SK-N-SH (cell line): ENCODE data around the gene MYLK4. TPM values are rescaled to one million over a fixed set of nuclear protein-coding genes. Genes with fewer than 3 reads are reported as not detected.
A peak's percentile ranks its signal among the peaks of the same experiment; 100 is the strongest.

Experiments
- CTCF ChIA-PET: fragments of 300-600, 350-600 bp; formaldehyde crosslinking; extraction: SDS; loops from one replicate; lab custom pipeline; 2021; lab: Yijun Ruan, JAX
- POLR2A ChIA-PET: fragments of 350-600 bp; sonication (Branson Sonifier 250); formaldehyde crosslinking; extraction: SDS; loops from one replicate; lab custom pipeline; 2020; ENCODE audit warnings: antibody characterized with exemption, inconsistent platforms; lab: Yijun Ruan, JAX
- DNase-seq: peaks from one replicate; pipeline ENCODE4 v3.0.0; 2012
- H2AFZ ChIP-seq: fragments of 200-600 bp; sonication (generic); 2 replicates; pipeline ENCODE4 v1.8.1; 2016; ENCODE audit warnings: antibody characterized with exemption, mild to moderate bottlenecking, low read depth
- H3F3A ChIP-seq: fragments of 200-600 bp; sonication (generic); replicated peaks from 2 replicates; pipeline ENCODE3; 2016; ENCODE audit warnings: antibody characterized with exemption, mild to moderate bottlenecking; ENCODE audit not compliant: insufficient read depth
- H3K27ac ChIP-seq, 2 experiments: fragments of 200-500 bp in 1 of 2; fragments of 200-600 bp in 1 of 2; sonication (Bioruptor generic) in 1 of 2; sonication (generic), shearing (Covaris generic) in 1 of 2; 2 replicates each; pipeline versions ENCODE4 v1.5.1 to v1.6.1; 2014 to 2016; ENCODE audit warnings: low read depth in 2 of 2, inconsistent platforms in 1 of 2, low read length in 1 of 2, mild to moderate bottlenecking in 1 of 2, mixed read lengths in 1 of 2
- H3K27me3 ChIP-seq: fragments of 200-600 bp; sonication (generic), shearing (Covaris generic); 2 replicates; pipeline ENCODE4 v1.6.1; 2016; ENCODE audit warnings: mixed run types; ENCODE audit not compliant: insufficient read depth
- H3K36me3 ChIP-seq, 2 experiments: fragments of 200-500 bp in 1 of 2; fragments of 200-600 bp in 1 of 2; sonication (Bioruptor generic) in 1 of 2; sonication (generic) in 1 of 2; replicated peaks in 1 of 2; 2 replicates each; pipeline versions ENCODE3 to v1.5.1; 2014 to 2016; ENCODE audit warnings: low read length in 1 of 2, mild to moderate bottlenecking in 1 of 2; ENCODE audit not compliant: insufficient read depth in 2 of 2, control insufficient read depth in 1 of 2
- H3K4me1 ChIP-seq, 2 experiments: fragments of 200-500 bp in 1 of 2; fragments of 200-600 bp in 1 of 2; sonication (Bioruptor generic) in 1 of 2; sonication (generic), shearing (Covaris generic) in 1 of 2; 2 replicates each; pipeline versions ENCODE4 v1.5.1 to v1.6.1; 2014 to 2016; ENCODE audit warnings: low read depth in 1 of 2, low read length in 1 of 2, mixed run types in 1 of 2; ENCODE audit not compliant: insufficient read depth in 2 of 2, control insufficient read depth in 1 of 2
- H3K4me2 ChIP-seq: fragments of 200-600 bp; sonication (generic), shearing (Covaris generic); 2 replicates; pipeline ENCODE4 v1.6.1; 2017; ENCODE audit warnings: mixed run types
- H3K4me3 ChIP-seq, 2 experiments: fragments of 200-500 bp in 1 of 2; fragments of 200-600 bp in 1 of 2; sonication (Bioruptor generic) in 1 of 2; sonication (generic), shearing (Covaris generic) in 1 of 2; 2 replicates each; pipeline versions ENCODE4 v1.5.1 to v1.8.1; 2014 to 2016; ENCODE audit warnings: low read depth in 2 of 2, inconsistent platforms in 1 of 2, low read length in 1 of 2, mild to moderate bottlenecking in 1 of 2, mixed read lengths in 1 of 2, moderate library complexity in 1 of 2
- H3K79me2 ChIP-seq: fragments of 200-600 bp; sonication (generic); 2 replicates; pipeline ENCODE4 v1.8.1; 2017; ENCODE audit warnings: mild to moderate bottlenecking; ENCODE audit not compliant: insufficient read depth
- H3K9ac ChIP-seq: fragments of 200-600 bp; sonication (generic); 2 replicates; pipeline ENCODE4 v1.6.1; 2017; ENCODE audit warnings: mixed run types
- H3K9me2 ChIP-seq: fragments of 200-600 bp; sonication (generic); 2 replicates; pipeline ENCODE4 v1.6.1; 2017; ENCODE audit warnings: mixed run types
- H3K9me3 ChIP-seq: fragments of 200-600 bp; sonication (generic); 2 replicates; pipeline ENCODE4 v1.6.1; 2017; ENCODE audit warnings: mixed run types, mild to moderate bottlenecking, moderate library complexity
- H4K20me1 ChIP-seq: fragments of 200-600 bp; sonication (generic); 2 replicates; pipeline ENCODE4 v1.6.1; 2017; ENCODE audit warnings: mild to moderate bottlenecking, mixed run types; ENCODE audit not compliant: insufficient read depth
- CHD2 ChIP-seq: fragments of 150-350 bp; IDR thresholded peaks from 2 replicates; pipeline ENCODE4 v1.6.1; 2018; ENCODE audit warnings: low read length; ENCODE audit not compliant: partially characterized antibody
- EP300 ChIP-seq, 2 experiments: IDR thresholded peaks; 2 replicates each; pipeline versions ENCODE4 v1.4.0 to v1.6.1; 2012; ENCODE audit warnings: borderline replicate concordance in 1 of 2, low read depth in 1 of 2, low read length in 1 of 2
- FOXJ3 ChIP-seq: sonication (generic); formaldehyde crosslinking; IDR thresholded peaks from 2 replicates; pipeline ENCODE4 v1.5.1; 2020; ENCODE audit warnings: mild to moderate bottlenecking, missing genetic modification reagents
- FOXM1 ChIP-seq: IDR thresholded peaks from 2 replicates; pipeline ENCODE4 v1.4.0; 2012; ENCODE audit warnings: low read depth, mild to moderate bottlenecking
- JUND ChIP-seq: IDR thresholded peaks from 2 replicates; pipeline ENCODE4 v1.4.0; 2012
- MEF2A ChIP-seq: IDR thresholded peaks from 2 replicates; pipeline ENCODE4 v1.4.0; 2012; ENCODE audit warnings: low read depth, borderline replicate concordance
- POLR2AphosphoS5 ChIP-seq: IDR thresholded peaks from 2 replicates; pipeline ENCODE4 v1.6.1; 2012; ENCODE audit warnings: low read depth, low read length
- RAD21 ChIP-seq: IDR thresholded peaks from 2 replicates; pipeline ENCODE4 v1.6.1; 2012; ENCODE audit warnings: mild to moderate bottlenecking, low read length
- RCOR1 ChIP-seq: fragments of 150-350 bp; IDR thresholded peaks from 2 replicates; pipeline ENCODE4 v1.6.1; 2017; ENCODE audit warnings: antibody characterized with exemption, low read length
- REST ChIP-seq: IDR thresholded peaks from 2 replicates; pipeline ENCODE4 v1.6.1; 2012; ENCODE audit warnings: mild to moderate bottlenecking, low read depth, low read length, moderate library complexity
- RXRA ChIP-seq: IDR thresholded peaks from 2 replicates; pipeline ENCODE4 v1.4.0; 2012; ENCODE audit warnings: low read depth, mild to moderate bottlenecking, borderline replicate concordance
- SIN3A ChIP-seq: IDR thresholded peaks from 2 replicates; pipeline ENCODE4 v1.6.1; 2012; ENCODE audit warnings: low read depth, mild to moderate bottlenecking, low read length, moderate library complexity, borderline replicate concordance
- TAF1 ChIP-seq: IDR thresholded peaks from 2 replicates; pipeline ENCODE4 v1.6.1; 2012; ENCODE audit warnings: low read depth, mild to moderate bottlenecking, low read length, moderate library complexity, borderline replicate concordance
- TCF12 ChIP-seq: IDR thresholded peaks from 2 replicates; pipeline ENCODE4 v1.4.0; 2012
- USF1 ChIP-seq: IDR thresholded peaks from 2 replicates; pipeline ENCODE4 v1.4.0; 2012; ENCODE audit warnings: low read depth, borderline replicate concordance
- WGBS: methylation state at CpG from one replicate; pipeline ENCODE4 v1.1.6; 2017; ENCODE audit warnings: low lambda C conversion rate; 5-methylcytosine and 5-hydroxymethylcytosine counted together
- polyA plus RNA-seq, 3 experiments: library from polyadenylated mRNA; depleted of rRNA; stranded (reverse); fragments of >200 nt; gene quantifications; 2 replicates each; pipeline ENCODE4 v1.2.3, GENCODE V29; 2012
- TF ChIP-seq, protein P1 (sequence below): fragments of 150-350 bp; IDR thresholded peaks from 2 replicates; pipeline ENCODE4 v1.6.1; 2017; ENCODE audit warnings: antibody characterized with exemption, low read length, low read depth, borderline replicate concordance
- TF ChIP-seq, protein P2 (sequence below): fragments of 150-350 bp; IDR thresholded peaks from 2 replicates; pipeline ENCODE4 v1.6.1; 2016; ENCODE audit warnings: mild to moderate bottlenecking, low read depth, low read length
- TF ChIP-seq, protein P3 (sequence below): IDR thresholded peaks from 2 replicates; pipeline ENCODE4 v1.4.0; 2012; ENCODE audit warnings: low read depth
- TF ChIP-seq, protein P4 (sequence below): fragments of 200-600 bp; sonication (generic); IDR thresholded peaks from 2 replicates; pipeline ENCODE4 v1.6.1; 2017; ENCODE audit warnings: antibody characterized with exemption, mild to moderate bottlenecking, moderate library complexity

The MYLK4 gene
- polyA plus RNA-seq, 1 of the 3 experiments (the other 2 are of a cell fraction): 0.16 TPM

- TF ChIP-seq, protein P1, sequence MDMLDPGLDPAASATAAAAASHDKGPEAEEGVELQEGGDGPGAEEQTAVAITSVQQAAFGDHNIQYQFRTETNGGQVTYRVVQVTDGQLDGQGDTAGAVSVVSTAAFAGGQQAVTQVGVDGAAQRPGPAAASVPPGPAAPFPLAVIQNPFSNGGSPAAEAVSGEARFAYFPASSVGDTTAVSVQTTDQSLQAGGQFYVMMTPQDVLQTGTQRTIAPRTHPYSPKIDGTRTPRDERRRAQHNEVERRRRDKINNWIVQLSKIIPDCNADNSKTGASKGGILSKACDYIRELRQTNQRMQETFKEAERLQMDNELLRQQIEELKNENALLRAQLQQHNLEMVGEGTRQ: no peak
- TF ChIP-seq POLR2AphosphoS5 (peak; percentile 93), MEF2A (no peak), TCF12 (no peak), FOXJ3 (CRISPR knock-in tag) (no peak), RXRA (no peak), CHD2 (no peak), FOXM1 (no peak), TAF1 (peak; percentile 84; the same call in 1 of the 2 replicates)
- TF ChIP-seq, protein P2, sequence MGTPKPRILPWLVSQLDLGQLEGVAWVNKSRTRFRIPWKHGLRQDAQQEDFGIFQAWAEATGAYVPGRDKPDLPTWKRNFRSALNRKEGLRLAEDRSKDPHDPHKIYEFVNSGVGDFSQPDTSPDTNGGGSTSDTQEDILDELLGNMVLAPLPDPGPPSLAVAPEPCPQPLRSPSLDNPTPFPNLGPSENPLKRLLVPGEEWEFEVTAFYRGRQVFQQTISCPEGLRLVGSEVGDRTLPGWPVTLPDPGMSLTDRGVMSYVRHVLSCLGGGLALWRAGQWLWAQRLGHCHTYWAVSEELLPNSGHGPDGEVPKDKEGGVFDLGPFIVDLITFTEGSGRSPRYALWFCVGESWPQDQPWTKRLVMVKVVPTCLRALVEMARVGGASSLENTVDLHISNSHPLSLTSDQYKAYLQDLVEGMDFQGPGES: no peak
- TF ChIP-seq, protein P3, sequence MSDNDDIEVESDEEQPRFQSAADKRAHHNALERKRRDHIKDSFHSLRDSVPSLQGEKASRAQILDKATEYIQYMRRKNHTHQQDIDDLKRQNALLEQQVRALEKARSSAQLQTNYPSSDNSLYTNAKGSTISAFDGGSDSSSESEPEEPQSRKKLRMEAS: no peak
These were observed 14.0 kb upstream of the MYLK4 start (continued) for GRCh38 chr6:2764610-2765165.

DNA sequence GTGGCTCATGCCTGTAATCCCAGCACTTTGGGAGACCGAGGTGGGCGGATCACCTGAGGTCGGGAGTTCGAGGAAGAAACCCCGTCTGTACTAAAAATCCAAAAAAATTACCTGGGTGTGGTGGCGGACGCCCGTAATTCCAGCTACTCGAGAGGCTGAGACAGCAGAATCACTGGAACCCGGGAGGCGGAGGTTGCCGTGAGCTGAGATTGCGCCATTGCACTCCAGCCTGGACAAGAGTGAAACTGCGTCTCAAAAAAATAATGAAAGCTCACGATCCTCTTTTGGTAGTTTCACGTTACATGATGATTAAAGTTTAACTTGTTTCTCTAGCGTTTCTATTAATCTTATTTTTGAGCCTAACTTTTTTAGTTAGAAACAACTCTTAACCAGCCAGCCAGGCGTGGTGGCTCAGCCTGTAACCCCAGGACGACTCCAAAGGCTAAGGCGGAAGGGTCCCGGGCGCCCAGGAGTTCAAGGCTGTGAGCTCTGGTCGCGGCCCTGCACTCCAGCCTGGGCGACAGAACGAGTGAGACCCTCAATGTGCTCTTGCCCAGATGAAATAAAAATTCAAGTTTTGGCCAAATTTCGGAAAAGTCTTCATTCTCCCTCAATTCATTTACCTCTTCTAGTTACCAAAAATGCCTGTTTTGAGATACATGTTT lies 13.3 kb upstream of the MYLK4 start:
- Histone ChIP-seq H3K9ac (peak overlapping the region; percentile 94), H3K36me3 (peaks cover 7 to 8% of the 10 kb centered on the region in 2 experiments)
- TF ChIP-seq, protein P4, sequence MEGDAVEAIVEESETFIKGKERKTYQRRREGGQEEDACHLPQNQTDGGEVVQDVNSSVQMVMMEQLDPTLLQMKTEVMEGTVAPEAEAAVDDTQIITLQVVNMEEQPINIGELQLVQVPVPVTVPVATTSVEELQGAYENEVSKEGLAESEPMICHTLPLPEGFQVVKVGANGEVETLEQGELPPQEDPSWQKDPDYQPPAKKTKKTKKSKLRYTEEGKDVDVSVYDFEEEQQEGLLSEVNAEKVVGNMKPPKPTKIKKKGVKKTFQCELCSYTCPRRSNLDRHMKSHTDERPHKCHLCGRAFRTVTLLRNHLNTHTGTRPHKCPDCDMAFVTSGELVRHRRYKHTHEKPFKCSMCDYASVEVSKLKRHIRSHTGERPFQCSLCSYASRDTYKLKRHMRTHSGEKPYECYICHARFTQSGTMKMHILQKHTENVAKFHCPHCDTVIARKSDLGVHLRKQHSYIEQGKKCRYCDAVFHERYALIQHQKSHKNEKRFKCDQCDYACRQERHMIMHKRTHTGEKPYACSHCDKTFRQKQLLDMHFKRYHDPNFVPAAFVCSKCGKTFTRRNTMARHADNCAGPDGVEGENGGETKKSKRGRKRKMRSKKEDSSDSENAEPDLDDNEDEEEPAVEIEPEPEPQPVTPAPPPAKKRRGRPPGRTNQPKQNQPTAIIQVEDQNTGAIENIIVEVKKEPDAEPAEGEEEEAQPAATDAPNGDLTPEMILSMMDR: no peak
- no peak for TF ChIP-seq USF1
- TF ChIP-seq RXRA: no peak
- TF ChIP-seq SIN3A: no peak
- TF ChIP-seq, protein P2: no peak
- TF ChIP-seq MEF2A: no peak
- no peak for TF ChIP-seq RAD21
- no peak for TF ChIP-seq FOXM1
- TF ChIP-seq JUND: no peak
- no peak for TF ChIP-seq REST
- no peak for TF ChIP-seq RCOR1
- no peak for TF ChIP-seq EP300 (IDR thresholded peaks at IDR 0.05; ENCODE audit: borderline replicate concordance in 1 of 2, low read depth in 1 of 2, low read length in 1 of 2)

More for the DNA sequence above, 13.3 kb upstream of the MYLK4 start:
- peak overlapping the region; percentile 55 to 67 for H3K4me3 ChIP-seq
- ChIA-PET CTCF (interaction anchor here (1.1 to 9.3 kb wide), 6 partner anchors 13 to 1085 kb away, joined by 3 to 100 read pairs (median 3); partner anchors contain the start of genes FAM50B and MYLK4), POLR2A (interaction anchor here (0.6 kb wide), 1 partner anchor 417 kb away, joined by 4 read pairs; no protein-coding TSS in a partner anchor)
- WGBS: 48% methylated on average over 27 of the region's 27 CpGs
- H3K4me1 ChIP-seq: peaks cover 7 to 20% of the 10 kb centered on the region in 2 experiments; a peak in 3 of 4 replicates
- H4K20me1 ChIP-seq: peaks cover 18% of the 10 kb centered on the region
- peak overlapping the region; percentile 91 for H2AFZ ChIP-seq
- peaks cover 31% of the 10 kb centered on the region for H3K79me2 ChIP-seq
- peaks cover 8% of the 10 kb centered on the region for H3F3A ChIP-seq
- peak overlapping the region; percentile 82 for H3K4me2 ChIP-seq
- peak; percentile 34 for DNase-seq
- H3K9me3 ChIP-seq: no peaks in the 10 kb centered on the region
- H3K27me3 ChIP-seq: no peaks in the 10 kb centered on the region
- no peaks in the 10 kb centered on the region for H3K9me2 ChIP-seq
- peak overlapping the region; percentile 91 to 96 for H3K27ac ChIP-seq
